Measurements from ENCODE around the gene LYRM9. TPM values are rescaled to one million over a fixed set of nuclear protein-coding genes. Genes with fewer than 3 reads are reported as not detected.

LYRM9 gene
- total and polyA plus RNA-seq, 2 of the 8 experiments (the other 6 are each of a cell fraction or from before 2014, with no cell fraction given) = 4.3 to 5.2 TPM

DNA sequence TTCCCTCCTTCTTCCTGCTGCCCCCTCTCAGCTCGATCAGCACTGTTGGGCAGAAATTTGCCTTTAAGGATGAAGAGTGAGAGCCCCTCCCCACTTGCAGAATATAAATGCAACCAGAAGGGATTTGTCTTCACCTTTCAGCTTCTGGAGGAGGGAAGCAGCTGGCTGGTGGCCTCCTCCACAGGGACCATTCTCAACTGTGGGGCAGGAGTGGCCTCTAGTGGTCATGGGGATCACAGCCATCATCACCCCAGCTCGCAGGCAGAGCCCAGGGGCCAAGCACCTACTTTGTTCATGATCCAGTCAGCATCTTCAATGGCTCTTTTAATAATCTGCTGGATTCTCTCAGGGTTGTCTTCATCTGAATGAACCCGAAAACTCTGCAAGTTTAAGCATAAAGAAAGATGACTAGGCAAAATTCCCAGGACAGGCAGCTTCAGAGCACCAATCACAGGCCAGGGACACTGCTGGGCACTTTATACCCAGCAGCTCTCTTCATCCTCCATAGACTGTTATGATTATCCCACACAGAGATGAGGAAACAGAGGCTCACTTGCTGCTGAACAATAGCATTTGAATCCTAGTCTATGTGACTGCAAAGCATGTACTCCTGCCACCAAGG is 13.1 kb downstream of the LYRM9 start (continued):
- TF ChIP-seq, protein P1, sequence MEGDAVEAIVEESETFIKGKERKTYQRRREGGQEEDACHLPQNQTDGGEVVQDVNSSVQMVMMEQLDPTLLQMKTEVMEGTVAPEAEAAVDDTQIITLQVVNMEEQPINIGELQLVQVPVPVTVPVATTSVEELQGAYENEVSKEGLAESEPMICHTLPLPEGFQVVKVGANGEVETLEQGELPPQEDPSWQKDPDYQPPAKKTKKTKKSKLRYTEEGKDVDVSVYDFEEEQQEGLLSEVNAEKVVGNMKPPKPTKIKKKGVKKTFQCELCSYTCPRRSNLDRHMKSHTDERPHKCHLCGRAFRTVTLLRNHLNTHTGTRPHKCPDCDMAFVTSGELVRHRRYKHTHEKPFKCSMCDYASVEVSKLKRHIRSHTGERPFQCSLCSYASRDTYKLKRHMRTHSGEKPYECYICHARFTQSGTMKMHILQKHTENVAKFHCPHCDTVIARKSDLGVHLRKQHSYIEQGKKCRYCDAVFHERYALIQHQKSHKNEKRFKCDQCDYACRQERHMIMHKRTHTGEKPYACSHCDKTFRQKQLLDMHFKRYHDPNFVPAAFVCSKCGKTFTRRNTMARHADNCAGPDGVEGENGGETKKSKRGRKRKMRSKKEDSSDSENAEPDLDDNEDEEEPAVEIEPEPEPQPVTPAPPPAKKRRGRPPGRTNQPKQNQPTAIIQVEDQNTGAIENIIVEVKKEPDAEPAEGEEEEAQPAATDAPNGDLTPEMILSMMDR (IDR thresholded peaks at IDR 0.05; ENCODE audit: control extremely low read depth in 1 of 3, insufficient read depth in 1 of 3, low read depth in 1 of 3, low read length in 3 of 3) = peak; percentile 95 to 100 (median 97)
- TF ChIP-seq JUND (IDR thresholded peaks at IDR 0.05; ENCODE audit: low read length) (no peak), BACH1 (IDR thresholded peaks at IDR 0.05; ENCODE audit: low read length) (no peak), RAD21 (IDR thresholded peaks at IDR 0.05 in 1 of 2, conservative IDR thresholded peaks at IDR 0.05 in 1 of 2; ENCODE audit: low read depth in 2 of 2, low read length in 2 of 2) (peak; percentile 99), SIX5 (IDR thresholded peaks at IDR 0.05; ENCODE audit: low read depth, low read length) (no peak), CBX5 (IDR thresholded peaks at IDR 0.05; ENCODE audit: low read depth, low read length) (no peak), CHD7 (IDR thresholded peaks at IDR 0.05; ENCODE audit: insufficient replicate concordance, low read length) (no peak), KDM5A (IDR thresholded peaks at IDR 0.05; ENCODE audit: low read length) (no peak)

Data from H1 (cell line).